Stimulated activated CD8-positive, alpha-beta memory T cell treated with anti-CD3 and anti-CD28 coated beads, Interleukin-15, amount 100 ng/mL, for 1 hour (primary cell): Measurements from ENCODE around the gene VWA5B1.
"Not testable (repeated sequence)": the region's sequence is repeated elsewhere in the genome, so short reads cannot be mapped to it uniquely, and the experiment has no call there.

Source experiments
- DNase-seq: peaks from one replicate; pipeline ENCODE4 v3.0.0-alpha.2; 2020; ENCODE audit warnings: low read depth

Gene VWA5B1, protein sequence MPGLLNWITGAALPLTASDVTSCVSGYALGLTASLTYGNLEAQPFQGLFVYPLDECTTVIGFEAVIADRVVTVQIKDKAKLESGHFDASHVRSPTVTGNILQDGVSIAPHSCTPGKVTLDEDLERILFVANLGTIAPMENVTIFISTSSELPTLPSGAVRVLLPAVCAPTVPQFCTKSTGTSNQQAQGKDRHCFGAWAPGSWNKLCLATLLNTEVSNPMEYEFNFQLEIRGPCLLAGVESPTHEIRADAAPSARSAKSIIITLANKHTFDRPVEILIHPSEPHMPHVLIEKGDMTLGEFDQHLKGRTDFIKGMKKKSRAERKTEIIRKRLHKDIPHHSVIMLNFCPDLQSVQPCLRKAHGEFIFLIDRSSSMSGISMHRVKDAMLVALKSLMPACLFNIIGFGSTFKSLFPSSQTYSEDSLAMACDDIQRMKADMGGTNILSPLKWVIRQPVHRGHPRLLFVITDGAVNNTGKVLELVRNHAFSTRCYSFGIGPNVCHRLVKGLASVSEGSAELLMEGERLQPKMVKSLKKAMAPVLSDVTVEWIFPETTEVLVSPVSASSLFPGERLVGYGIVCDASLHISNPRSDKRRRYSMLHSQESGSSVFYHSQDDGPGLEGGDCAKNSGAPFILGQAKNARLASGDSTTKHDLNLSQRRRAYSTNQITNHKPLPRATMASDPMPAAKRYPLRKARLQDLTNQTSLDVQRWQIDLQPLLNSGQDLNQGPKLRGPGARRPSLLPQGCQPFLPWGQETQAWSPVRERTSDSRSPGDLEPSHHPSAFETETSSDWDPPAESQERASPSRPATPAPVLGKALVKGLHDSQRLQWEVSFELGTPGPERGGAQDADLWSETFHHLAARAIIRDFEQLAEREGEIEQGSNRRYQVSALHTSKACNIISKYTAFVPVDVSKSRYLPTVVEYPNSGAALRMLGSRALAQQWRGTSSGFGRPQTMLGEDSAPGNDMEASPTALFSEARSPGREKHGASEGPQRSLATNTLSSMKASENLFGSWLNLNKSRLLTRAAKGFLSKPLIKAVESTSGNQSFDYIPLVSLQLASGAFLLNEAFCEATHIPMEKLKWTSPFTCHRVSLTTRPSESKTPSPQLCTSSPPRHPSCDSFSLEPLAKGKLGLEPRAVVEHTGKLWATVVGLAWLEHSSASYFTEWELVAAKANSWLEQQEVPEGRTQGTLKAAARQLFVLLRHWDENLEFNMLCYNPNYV

DNA sequence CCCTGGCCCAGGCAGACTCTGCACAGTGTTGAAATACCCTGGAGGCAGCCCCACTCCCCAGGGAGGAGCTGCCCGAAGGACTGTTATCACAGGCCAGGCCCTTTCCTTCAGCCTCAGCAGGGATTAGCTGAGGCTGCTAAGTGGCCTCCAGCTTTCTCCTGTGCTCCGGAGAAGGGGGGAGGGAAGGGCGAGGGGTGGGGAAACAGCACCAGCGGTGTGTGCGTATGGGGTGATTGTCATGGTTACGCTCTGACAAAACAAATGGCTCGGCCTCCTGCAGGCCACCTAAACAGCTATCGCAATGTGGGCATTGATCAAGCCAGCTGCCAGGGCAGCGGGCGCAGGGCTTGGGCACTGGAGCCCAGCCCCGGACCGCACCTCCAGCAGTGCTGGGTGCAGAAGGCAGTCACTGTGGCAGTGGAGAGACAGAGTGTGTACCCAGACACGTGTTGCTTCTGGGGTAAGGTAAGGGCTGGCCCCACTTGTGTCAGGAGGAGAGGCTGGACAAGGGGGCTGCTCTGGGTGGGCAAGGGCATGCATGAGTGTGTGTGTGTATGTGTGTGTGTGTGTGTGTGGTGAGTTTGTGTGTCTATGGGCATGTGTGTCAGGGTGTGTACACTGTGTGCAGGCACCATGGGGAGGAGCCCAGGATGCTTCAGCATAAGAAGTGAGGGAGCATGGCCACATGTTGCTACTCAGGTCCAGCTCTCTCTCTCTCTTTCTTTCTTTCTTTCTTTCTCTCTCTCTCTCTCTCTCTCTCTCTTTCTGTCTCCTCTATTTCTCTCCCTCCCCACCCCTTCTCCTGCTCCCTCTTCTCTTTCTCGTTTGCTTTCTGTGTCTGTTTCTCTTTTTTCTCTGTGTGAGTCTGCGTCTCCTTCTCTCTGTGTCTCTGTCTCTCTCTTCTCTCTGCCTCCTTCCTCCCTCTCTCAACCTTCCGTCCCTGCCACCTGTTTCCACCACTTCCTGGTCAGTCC is at the start of gene VWA5B1:
Gene VWA5B1, plus strand, starts transcription at position 252 of the 974 bp plus-strand sequence. CDS start 19,727 bp downstream, outside the sequence.
- DNase-seq = no peak

DNA sequence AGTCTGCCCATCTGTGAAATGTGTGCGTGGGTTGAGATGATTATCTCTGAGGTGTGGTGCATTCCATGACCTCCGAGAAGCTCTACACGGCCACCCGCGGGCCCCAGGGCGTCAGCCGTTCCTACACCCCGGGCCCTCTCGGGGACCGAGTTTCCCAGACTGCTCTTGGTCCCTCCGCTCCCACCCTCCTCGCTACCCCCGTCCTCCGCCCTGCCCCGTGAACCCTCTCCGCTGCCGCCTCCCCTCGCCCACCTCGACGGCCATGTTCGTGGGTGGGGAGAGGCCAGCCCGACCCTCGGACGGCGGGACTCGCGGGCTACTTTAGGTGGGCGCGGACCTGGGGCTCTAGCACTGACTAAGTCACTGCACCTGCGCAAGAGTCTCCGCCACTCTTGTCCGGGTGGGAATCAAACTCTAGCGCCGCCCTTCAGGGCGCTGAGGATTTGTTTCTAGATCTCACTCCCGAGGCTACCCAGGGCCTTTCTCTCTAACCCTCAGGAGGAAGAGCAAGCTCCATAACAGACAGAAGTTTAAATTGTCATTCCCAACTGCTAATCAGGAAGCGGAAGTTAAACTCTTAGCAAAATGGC is 47.7 kb upstream of the VWA5B1 start:
- DNase-seq = no peak

DNA sequence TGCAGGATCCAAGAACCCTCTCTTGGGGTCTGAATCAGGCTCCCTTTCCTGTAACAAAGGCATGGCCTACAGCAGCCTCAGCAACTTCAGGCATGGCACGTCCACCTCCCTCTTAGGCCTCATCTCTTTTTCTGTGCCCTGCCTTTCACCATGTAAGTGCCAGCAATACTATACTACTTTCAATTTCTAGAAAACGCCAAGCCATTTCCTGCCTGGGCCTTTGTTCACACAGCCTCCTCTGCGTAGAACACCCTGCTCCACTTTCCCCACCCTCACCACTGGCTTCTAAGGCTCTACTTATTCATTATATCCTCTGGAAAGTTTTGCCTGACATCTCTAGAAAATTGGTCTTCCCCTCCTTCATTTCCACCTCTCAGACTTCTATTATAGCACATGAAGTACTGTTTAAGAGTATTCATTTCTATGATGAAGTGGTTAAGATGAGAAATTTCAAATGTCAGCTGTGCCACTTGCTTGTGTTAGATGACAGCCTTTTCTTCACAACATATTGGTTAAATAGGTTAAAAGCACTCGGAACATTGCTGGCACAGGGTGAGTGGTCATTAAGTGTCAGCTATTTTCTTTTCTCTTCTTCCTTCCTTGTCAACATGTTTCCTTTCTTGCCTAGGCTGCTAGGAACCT is 41.6 kb upstream of the VWA5B1 start:
- no peak for DNase-seq

- no peak for DNase-seq
Measured at GRCh38 chr1:20250340-20250989, 40.2 kb upstream of the VWA5B1 start.

GRCh38 chr1:20252587-20252986 is 38.1 kb upstream of the VWA5B1 start:
- no peak for DNase-seq

GRCh38 chr1:20255666-20256065 is 35.0 kb upstream of the VWA5B1 start:
- no peak for DNase-seq

DNA sequence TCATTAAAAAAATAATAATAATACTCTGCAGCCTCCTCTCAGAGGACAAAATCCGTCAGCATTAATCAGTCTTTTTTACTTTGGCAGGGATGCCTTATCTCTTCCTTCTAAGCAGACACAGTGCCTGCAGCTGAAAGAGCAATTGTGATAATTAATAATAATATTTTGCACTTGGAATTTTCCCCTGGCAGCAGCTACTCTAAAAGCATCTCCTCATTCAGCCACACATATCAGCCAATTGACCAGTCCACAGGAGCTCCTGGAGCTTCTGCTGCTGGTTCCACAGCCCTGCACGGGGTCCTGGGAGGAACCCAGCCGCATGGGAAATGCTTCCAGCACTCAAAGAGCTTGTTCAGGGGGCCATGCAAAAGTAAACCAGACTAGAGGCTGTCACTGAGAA is 31.0 kb upstream of the VWA5B1 start:
- DNase-seq = no peak

DNA sequence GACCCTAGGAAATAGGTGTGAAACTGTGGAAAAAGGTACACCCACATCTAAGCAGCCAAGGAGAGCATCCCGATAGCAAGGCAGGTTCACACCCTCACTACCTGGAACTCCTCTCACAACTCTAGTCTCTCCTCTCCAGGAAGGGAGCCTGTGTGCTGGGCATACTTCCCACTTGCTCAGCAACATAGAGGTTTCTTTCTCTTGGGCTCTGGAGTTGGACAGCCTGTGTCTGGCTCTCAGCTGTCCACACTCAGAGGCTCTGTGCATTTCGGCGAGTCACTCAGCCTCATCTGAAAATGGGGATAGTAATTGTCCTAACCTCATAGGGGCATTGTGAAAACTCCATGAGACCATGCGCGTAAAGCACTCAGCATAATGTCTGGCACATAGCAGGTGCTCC is 29.6 kb upstream of the VWA5B1 start:
- DNase-seq = no peak

GRCh38 chr1:20262810-20263534 is 27.7 kb upstream of the VWA5B1 start:
- DNase-seq = no peak

- DNase-seq = no peak
Measured at GRCh38 chr1:20265250-20265649, 25.4 kb upstream of the VWA5B1 start.

GRCh38 chr1:20266141-20266540 is 24.5 kb upstream of the VWA5B1 start:
- no peak for DNase-seq

GRCh38 chr1:20266642-20267041 is 24.0 kb upstream of the VWA5B1 start:
- no peak for DNase-seq

- DNase-seq = no peak
Measured at GRCh38 chr1:20271498-20272400, 18.9 kb upstream of the VWA5B1 start.

DNA sequence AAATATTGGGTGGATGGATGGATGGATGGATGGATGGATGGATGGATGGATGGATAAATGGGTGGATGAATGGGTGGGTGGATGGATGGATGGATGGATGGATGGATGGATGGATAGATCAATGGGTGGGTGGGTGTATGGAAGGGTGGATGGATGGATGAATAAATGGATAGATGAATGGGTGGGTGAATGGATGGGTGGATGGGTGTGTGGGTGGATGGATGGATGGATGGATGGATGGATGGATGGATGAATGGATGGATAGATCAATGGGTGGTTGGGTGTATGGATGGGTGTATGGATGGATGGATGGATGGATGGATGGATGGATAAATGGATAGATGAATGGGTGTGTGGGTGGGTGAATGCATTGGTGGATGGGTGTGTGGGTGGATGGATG is 17.0 kb upstream of the VWA5B1 start:
- not testable (repeated sequence) for DNase-seq

DNA sequence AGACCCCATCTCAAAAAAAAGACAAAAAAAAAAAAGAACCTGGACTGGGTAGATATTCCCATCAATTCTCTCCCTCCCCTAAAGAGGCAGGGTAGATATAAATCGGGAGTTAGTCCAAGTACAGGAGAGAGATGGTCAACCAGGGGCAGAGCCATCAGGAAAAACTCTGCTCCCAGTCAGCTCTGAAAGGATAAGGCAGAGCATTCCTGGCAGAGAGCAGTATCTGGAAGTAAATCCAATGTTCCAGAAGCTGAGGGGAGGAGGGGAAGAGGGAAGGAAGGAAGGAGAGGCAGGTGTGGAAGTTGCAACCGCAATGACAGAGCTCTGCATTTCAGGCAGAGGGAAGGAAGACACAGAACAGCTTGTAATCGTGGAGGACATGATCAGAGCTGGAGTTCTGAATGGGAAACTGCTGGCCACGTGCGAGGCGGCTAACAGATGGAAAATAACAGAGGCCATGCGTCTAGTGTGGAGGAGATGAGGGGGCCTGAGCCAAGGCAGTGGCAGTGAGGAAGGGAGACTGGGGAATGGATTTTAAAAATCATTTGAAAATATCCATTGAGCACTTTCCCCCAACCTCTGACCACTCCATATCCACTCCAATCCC is 15.3 kb upstream of the VWA5B1 start:
- no peak for DNase-seq

- DNase-seq = no peak
Measured at GRCh38 chr1:20276485-20277159, 14.1 kb upstream of the VWA5B1 start.

- DNase-seq = no peak
Measured at GRCh38 chr1:20278692-20279130, 12.0 kb upstream of the VWA5B1 start.
